ENCODE measurements around the gene ZSWIM6. TPM values are rescaled to one million over a fixed set of nuclear protein-coding genes. Genes with fewer than 3 reads are reported as not detected.
A peak's percentile ranks its signal among the peaks of the same experiment; 100 is the strongest.

ZSWIM6 gene
- polyA plus RNA-seq, 5 donors, result 17.4 to 26.1 (median 20.9) TPM

- no peak for DNase-seq
Measured at GRCh38 chr5:61534481-61535267, 202.6 kb downstream of the ZSWIM6 start.

GRCh38 chr5:61535828-61536227 lies 203.8 kb downstream of the ZSWIM6 start:
- no peak for DNase-seq

- DNase-seq, result no peak
Measured at GRCh38 chr5:61536922-61537321, 204.9 kb downstream of the ZSWIM6 start.

- no peak for DNase-seq
Measured at GRCh38 chr5:61538722-61539501, 206.9 kb downstream of the ZSWIM6 start.

- DNase-seq, result no peak
Measured at GRCh38 chr5:61549530-61549929, 217.5 kb downstream of the ZSWIM6 start.

- DNase-seq, result no peak
Measured at GRCh38 chr5:61551637-61552313, 219.7 kb downstream of the ZSWIM6 start.

- DNase-seq, result no peak
Measured at GRCh38 chr5:61559146-61559545, 227.1 kb downstream of the ZSWIM6 start.

GRCh38 chr5:61559722-61560121 lies 227.7 kb downstream of the ZSWIM6 start:
- DNase-seq, result no peak

GRCh38 chr5:61563401-61563800 lies 231.3 kb downstream of the ZSWIM6 start:
- DNase-seq, result no peak

GRCh38 chr5:61567337-61567736 lies 235.3 kb downstream of the ZSWIM6 start:
- DNase-seq, result no peak

GRCh38 chr5:61569353-61569752 lies 237.3 kb downstream of the ZSWIM6 start:
- no peak for DNase-seq

- no peak for DNase-seq
Measured at GRCh38 chr5:61570767-61571166, 238.7 kb downstream of the ZSWIM6 start.

- DNase-seq, result no peak
Measured at GRCh38 chr5:61572959-61573358, 240.9 kb downstream of the ZSWIM6 start.

GRCh38 chr5:61575103-61575502 lies 243.0 kb downstream of the ZSWIM6 start:
- no peak for DNase-seq

- DNase-seq, result no peak
Measured at GRCh38 chr5:61575581-61575980, 243.5 kb downstream of the ZSWIM6 start.

- no peak for DNase-seq
Measured at GRCh38 chr5:61576556-61576955, 244.5 kb downstream of the ZSWIM6 start.

GRCh38 chr5:61578858-61579503 lies 246.9 kb downstream of the ZSWIM6 start:
- no peak for DNase-seq

- DNase-seq, result peak; percentile 25 to 28
Measured at GRCh38 chr5:61582205-61582820, 250.3 kb downstream of the ZSWIM6 start.

- no peak for DNase-seq
Measured at GRCh38 chr5:61582887-61583286, 250.8 kb downstream of the ZSWIM6 start.

GRCh38 chr5:61586096-61587084 lies 254.3 kb downstream of the ZSWIM6 start:
- no peak for DNase-seq

Measured in right lung (tissue), 5 donors.